Measurements from ENCODE around the gene WNK2.

Gene WNK2

DNA sequence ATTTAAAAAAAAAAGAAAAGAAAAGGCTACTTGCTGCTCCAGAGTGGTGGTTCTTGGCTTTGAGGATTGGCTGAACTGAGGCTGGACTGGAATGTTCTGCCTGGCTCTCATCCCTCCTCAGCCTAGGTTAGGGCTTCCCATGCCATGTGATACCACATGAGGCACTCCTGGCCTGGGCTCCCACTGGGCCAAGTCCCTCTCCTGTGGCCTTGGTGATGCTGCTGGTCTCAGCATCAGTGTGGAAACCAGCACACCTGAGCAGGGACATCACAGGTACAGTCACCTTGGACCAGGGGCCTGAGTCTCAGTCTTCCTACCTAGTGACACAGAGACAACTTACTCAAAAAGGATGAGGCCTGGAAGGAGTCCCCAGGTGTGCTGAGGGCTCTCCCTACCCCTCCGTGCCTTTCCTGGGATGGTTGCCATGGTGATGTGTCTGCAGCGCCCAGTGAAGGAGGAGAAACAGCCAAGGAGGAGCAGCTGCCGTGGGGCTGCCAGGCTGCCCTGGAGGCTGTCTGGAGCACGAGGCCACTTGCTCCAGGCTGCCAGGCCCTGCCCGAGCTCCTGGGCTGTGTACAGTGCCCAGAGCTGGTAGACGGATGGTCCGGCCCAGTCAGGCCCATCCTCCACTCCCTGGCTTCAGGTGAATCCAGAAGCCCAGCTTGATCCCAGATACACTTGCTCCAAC, 71.0 kb downstream of the WNK2 start:
- no peak for DNase-seq (ENCODE audit: low spot score)

DNA sequence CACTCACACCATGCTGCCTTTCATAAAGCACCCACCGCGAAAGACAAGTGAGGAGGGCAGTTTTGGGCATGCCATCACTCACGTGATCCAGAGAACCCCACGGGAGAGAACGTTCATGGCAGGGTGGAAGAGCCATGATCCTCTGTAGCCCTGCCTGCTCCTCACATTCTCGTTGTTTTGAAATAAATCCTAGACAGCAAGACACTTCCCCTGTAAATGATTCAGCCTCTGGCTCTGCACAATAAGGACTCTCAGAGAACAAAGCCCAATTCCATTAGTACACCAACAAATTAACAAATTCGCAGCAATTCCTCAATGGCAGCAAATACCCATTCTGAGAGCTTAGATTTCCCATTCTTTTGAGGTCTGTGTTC, 71.5 kb downstream of the WNK2 start:
- DNase-seq (ENCODE audit: low spot score), result no peak

DNA sequence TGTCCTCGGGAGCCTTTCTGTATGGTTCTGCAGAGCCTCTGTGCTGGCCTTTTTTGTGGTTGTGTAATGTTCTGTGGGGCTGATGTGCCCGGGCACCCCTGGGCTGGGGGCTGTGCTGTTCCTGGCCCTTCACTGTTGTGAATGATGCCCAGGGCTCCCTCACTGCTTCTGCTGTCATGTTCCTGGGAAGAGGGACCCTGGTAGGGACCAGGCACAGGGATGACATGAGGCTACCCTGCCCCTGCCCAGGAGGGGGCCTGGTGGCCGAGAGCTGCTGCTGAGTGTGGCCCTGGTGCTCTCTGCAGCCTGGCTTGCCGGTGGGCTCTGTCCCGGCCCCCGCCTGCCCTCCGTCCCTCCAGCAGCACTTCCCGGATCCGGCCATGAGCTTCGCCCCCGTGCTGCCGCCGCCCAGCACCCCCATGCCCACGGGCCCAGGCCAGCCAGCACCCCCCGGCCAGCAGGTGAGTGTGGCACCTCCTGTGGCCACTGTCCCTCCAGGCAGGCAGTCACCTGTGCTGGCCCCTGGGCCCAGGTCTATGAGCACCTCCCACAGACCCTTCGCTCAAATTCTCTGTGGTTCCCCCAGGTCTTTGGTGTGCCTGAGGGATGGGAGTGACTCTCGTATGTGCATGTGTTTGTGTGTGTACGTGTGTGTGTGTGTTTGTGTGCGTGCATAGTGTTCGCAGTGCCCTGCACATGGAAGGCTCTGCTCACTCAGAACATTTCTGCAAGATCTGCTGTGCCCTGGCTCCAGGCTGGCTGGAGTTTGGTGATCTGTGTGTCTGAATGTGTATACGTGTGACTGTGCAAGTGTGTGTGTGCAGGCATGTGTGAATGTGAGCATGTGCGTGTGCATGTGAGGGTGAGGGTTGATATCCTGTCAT, 72.3 kb downstream of the WNK2 start:
- DNase-seq (ENCODE audit: low spot score), result no peak

DNA sequence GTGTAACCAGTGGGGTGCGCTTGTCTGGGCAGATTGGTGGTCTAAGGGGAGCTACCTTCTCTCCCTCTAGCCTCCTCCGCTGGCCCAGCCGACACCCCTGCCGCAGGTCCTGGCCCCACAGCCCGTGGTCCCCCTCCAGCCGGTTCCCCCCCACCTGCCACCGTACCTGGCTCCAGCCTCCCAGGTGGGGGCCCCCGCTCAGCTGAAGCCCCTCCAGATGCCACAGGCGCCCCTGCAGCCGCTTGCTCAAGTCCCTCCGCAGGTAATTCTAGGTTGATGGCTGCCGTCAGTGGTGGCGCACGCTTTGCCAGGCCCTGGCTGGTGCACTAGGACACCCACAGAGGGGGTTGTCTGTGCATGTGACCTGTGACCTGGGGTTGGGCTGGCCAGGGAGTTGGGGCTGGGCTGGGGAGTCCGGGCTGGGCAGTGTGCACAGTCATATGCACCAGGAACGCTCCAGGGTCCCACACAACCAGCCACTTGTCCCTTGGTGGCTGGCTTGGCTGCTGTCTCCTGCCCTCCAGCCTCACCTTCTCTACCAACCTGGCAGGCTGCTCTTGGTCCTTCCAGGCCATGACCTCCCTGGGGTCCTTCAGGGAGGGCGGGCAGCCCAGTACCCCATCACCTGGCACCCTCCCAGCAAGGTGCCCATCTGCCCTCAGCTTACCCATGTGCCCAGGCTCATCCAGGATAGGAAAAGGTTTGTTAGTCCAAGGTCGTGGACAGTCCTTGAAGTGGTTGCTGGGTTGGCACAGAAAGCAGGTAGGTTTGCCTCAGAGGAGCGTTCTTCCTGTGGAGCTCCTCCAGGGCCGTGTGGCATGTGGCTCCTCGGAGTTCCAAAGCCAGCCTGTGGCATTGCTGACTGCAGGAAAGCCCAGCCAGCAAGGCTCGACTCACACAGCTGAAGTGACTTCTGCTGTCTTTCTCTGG, 73.2 kb downstream of the WNK2 start:
- DNase-seq (ENCODE audit: low spot score), result no peak

DNA sequence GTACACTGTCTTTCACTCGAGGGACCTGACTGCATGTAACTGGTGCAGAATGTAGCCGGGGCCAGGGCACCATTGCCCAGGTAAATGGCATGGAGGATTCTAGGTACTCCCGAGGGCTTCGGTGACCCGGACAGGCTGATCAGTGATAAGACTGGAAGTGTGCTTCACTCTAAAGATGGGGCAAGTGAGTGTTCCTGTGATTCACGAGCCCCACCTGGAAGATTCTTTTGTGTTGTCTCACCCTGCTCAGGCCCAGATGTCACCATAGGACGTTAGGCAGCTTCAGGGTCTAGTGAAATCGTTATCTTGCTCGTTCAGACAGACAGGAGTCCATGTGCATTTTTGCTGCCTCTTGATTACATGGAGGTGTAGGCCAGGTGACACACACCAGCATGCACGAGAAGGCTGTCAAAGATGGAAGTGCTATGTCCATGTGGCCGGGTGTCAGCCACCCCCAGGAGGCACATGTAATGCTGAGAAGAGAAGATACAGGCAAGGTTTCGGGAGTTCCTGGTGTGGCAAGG, 73.9 kb downstream of the WNK2 start:
- DNase-seq (ENCODE audit: low spot score), result no peak

DNA sequence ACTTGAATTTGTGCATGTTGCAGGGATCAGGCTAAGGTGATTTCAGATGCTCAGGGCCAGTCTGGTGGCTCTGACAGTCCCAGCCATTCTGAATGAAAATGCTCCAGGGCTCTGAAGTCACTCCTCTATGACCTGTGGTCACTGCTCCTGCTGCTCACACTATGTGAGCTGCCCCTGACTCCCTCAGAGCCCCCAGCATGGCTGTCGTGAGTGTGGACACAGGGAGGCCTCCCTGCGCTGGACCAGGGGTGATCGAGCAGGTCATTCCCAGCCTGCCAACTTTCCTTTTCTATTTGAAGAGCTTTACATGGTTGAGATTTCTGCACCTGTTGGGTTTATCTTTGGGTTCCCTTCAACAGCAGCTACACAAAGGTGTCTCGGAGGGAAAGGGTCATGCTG, 74.5 kb downstream of the WNK2 start:
- no peak for DNase-seq (ENCODE audit: low spot score)

DNA sequence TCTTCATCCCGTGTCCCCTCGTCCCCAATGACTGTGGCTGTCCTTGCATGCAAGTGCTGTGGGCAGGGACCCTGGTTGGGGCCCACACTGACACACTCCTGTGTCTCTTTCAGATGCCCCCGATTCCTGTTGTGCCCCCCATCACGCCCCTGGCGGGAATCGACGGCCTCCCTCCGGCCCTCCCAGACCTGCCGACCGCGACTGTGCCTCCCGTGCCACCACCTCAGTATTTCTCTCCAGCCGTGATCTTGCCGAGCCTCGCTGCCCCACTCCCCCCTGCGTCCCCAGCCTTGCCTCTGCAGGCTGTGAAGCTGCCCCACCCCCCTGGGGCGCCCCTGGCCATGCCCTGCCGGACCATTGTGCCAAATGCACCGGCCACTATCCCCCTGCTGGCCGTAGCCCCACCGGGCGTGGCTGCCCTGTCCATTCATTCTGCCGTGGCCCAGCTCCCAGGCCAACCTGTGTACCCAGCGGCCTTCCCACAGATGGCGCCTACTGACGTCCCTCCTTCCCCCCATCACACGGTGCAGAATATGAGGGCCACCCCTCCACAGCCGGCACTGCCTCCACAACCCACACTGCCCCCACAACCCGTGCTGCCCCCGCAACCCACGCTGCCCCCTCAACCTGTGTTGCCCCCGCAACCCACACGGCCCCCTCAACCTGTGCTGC, 75.0 kb downstream of the WNK2 start:
- DNase-seq (ENCODE audit: low spot score), result no peak

DNA sequence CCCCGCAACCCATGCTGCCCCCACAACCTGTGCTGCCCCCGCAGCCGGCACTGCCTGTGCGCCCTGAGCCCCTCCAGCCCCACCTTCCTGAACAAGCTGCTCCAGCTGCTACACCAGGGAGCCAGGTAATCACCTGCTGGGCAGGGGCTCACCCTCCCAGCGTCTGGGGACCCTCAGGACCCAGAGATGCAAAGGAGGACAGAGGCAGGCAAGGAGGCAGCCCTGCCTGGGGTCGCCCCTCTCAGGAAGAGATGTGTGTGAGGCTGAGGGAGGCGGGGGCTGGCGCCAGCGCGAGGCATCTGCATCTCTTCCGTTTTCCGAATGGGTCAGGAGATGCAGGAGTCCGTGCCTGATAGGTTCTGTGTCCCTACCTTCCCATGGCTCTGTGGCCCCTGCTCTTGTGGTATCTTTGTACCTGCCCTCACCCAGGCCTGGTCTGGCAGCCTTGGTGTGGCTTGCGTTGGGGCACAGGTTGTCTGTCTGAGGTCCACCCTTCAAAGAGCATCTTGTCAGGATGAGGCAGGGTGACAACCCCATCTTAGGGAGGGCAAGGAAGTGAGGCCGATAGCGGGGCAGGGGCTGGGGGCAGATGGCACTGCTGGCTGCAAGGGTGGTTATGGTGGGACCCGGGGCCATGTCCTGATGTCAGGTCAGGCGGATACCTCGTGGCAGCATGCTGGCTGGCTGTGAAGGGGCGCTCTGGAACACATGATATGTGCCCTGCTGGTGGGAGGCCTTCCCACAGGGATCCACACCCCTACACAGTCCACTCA, 75.7 kb downstream of the WNK2 start:
- no peak for DNase-seq (ENCODE audit: low spot score)

DNA sequence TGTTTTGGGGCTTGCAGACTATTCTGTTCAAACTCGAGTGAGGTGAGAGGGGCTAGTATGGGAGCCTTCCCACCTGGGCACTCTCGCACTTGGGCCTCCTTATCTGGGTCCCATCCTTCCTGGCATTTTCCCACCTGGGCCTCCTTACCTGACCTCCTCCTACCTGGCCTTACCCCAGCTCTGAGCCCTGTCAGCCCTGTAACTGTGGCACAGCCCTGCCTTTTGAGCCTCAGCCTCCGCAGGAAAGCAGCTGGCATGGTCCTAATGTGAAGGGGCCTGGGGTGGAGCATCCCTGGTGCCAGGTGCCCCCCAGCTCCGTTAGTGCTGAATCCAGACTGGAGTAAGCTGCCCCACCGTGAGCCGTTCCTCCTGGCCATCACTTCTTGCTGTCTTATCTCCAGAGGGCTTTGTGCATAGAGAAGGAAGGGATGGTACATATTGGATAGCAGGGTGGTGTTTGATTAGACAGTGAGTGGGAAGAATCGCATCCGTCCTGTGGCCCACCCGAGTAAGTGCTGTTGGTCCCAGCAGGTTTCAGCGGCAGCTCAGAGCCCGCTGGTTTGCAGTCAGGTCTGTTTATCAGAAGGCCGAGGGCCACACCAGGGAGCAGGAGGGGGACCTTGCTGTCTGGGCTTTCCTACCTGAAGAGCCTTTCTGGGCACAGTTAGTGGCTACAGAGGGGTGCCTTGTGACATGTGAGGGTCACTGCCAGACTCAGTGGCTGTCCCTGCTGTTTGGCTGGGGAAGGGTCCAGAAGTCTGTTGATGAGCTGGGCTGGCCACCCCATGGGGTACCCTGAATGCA, 76.5 kb downstream of the WNK2 start:
- DNase-seq (ENCODE audit: low spot score), result no peak

DNA sequence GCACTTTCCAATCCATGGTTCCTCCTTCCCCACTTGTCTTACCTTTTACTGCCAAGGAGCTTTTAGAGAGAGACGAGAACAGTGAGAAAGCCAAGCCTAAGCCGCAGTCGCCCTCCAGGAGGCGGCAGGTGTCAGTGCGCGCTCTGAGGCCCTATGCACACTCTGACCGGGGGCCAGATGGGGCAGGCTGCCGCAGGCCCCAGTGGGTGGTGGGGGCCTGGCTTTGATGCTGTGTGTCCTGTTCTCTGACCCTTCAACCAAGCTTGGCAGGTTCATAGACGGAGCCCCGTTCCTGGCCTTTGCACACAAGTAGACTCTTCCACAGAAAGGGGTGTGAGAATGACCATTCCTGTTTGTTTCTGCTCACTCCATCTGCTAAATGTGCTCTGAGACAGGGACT, 77.3 kb downstream of the WNK2 start:
- DNase-seq (ENCODE audit: low spot score), result no peak

DNA sequence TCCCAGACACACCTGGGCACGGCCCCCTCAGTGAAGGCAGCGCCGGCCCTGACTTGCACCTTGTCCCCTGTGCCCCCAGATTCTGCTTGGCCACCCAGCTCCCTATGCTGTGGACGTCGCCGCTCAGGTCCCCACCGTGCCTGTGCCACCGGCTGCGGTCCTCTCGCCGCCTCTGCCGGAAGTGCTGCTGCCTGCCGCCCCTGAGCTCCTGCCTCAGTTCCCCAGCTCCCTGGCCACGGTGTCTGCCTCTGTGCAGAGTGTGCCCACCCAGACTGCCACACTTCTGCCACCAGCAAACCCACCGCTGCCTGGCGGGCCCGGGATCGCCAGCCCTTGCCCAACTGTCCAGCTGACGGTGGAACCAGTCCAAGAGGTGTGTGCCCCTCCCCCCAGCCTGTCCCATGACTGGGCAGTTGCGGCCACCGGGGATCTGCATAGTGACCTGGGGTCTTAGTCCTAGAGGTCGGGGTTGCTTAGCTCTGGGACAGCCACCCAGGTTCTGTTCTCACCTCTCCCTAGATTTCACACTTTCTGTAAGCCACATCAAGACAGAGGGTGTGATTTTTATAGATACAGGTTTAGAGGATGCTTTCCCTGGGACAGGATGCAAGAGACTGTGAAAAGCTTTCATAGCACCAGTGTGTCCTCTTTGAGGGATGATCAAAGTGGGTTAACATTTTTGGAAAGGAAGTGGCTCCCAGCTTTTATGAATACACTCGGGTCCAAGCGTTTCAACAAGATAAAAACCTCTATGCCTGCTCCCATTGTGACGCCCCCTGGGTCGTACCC, 78.0 kb downstream of the WNK2 start:
- DNase-seq (ENCODE audit: low spot score), result no peak

DNA sequence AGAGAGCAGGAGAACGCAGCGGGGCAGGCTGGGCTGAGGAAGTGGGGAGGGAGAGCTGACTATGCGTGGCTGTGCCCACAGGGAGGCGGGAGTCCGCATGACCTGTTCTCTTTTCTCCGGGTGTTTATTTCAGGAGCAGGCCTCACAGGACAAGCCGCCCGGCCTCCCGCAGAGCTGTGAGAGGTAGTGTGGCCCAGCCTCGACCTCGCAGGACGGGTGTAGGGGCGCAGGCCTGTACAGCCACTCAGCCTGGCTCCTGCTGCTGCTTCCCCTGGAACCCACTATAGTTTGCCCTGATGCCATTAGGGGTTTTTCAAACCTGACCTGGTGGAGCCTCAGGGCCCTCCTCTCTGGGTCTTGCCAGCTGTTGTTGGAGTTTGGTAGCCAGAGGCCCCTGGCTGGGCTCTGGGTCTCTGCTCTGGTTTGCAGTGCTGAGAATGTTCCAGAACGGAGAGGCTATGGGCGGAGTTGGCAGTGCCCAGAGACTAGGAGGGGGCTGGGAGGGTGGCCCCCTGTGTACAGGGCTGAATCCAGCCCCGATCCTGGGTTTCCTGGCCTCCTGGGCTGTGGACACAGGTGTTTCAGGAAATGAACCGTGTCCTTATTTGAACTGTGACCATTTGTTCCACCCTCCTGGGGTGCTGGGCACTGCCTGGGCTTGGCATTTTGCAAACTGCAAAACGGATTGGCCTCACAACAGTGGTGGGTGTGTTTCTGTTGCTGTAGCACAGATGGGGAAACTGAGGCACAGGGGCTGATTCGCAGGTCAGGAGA, 78.8 kb downstream of the WNK2 start:
- no peak for DNase-seq (ENCODE audit: low spot score)

DNA sequence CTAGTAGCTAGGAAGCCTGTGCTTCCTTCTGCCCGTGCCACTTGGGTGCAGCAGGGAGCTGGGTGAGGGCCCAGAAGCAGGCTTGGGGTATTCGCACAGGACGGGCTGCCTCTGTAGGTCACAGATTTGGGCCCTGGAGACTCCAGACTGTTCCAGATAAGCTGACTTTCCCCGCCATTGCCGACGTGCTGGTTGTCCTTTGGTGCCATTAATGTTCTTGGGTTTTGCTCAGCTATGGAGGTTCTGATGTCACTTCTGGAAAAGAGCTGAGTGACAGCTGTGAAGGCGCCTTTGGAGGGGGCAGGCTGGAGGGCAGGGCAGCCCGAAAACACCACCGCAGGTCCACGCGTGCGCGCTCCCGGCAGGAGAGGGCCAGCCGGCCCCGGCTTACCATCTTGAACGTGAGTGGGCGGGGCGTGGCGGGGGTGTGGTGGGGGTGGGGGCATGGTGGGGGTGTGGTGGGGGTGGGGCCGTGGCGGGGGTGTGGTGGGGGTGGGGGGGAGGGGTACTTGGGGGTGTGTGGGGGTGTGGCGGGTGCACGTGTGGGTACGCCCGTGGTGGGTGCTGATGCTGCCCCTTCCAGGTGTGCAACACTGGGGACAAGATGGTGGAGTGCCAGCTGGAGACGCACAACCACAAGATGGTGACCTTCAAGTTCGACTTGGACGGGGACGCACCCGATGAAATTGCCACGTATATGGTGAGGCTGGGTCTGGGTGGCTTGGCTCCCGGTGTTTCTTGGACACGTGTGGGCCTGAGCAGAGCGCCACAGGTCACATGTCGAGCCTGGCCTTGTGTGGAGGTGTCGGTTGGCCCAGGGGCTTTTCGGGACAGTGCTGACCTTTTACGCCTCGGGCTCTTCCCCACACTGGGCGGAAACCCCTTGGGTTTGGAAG, 79.6 kb downstream of the WNK2 start:
- DNase-seq (ENCODE audit: low spot score), result no peak

DNA sequence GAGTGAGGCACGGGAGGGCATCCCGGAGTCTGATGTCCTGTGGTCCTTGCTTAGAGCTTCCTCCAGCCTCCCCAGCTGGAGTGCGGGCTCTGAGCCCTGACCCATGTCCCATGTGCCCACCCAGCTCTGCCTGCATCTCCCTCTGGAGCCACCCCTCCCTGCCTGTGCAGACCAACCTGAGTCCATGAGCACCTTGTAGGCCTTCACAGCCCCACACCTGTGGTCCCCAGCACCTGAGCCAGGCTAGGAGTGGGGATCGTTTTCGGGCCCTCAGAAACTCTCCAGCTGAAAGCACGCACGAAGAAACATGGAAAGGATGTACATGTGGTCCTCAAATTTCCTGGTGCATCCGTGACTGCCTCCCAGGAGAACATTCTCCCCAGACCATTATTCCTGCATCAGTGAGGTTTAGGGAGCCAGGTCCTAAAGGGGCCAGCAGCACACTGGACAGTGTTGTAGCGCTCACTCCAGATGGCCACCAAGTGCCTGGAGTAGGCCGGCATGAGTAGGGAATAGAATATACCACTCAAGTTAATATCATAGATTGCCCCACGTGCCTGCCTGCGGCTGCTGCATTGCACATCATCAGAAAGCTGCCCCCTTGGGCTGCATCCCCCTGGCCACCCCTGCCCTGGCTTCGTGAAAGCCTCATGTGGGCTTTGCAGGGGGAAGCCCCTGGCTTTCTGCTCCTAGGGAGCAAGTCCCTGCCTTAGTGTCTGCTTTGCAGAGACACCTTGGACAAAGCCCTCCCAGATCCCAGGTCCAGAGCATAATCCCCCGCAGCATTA, 80.6 kb downstream of the WNK2 start:
- no peak for DNase-seq (ENCODE audit: low spot score)

DNA sequence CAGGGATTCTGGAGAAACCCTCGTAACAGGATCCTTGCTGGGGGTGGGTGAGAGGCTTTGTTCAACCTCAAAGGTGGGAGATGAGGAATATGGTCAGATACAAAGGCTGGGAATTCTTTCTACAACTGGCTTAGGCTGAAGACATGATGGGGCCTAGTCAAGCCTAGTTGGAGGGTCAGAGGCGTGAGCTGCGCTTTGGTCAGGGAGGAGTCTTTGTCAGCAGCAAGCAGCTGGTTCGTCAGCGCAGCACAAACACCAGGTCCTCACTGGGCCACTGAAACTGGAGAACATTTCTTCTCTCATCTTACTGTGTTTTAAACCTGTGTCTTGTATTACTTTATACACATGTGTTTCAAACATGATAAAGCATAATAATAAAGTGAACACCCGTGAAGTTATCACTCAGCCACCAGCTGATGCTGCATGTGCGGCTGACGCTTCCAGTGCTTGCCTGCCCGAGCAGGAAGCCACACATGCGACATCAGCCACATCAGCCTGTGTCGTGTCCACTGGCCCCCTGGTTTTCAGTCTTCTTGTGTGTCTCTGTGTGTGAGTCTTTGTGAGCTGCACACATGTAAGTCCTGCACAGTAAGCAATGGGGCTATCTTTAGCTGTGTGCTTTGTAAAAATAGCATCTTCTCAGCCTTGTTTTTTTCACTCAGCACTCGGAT, 81.5 kb downstream of the WNK2 start:
- DNase-seq (ENCODE audit: low spot score), result no peak

DNA sequence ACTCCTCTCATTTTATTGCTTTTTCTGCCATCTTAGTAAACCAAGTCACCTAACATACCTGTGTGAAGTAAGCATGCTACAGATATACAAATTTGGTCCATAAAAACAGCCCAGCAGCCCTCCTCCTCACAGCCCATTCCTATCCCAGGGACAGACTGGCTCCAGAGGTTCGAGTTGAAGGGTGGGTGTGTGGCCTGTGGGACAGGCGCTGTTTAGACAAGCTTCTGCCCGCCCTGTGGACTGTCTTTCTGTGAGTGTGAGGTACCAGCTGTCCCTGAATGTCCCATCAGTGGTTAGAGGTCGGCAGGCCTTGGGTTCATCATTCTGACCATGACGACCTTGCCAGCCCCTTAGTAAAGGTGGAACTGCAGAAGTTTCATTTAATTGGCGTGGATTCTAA, 82.0 kb downstream of the WNK2 start:
- DNase-seq (ENCODE audit: low spot score), result no peak

Measured in HuH-7 (cell line).